Muscle layer of colon (tissue), 2 donors: Measurements from ENCODE around the gene ERP27.

ENCODE experiments used
- H3K27ac ChIP-seq: one replicate; pipeline ENCODE4 v1.7.0; 2013; ENCODE audit warnings: low read depth, mild to moderate bottlenecking, low read length, moderate library complexity
- H3K27me3 ChIP-seq, 2 donors: one replicate each; pipeline ENCODE4 v1.7.0; 2013; ENCODE audit warnings: low read length in 2 of 2, mild to moderate bottlenecking in 2 of 2; ENCODE audit not compliant: insufficient read depth in 2 of 2, control insufficient read depth in 1 of 2
- H3K36me3 ChIP-seq: one replicate; pipeline ENCODE4 v1.7.0; 2013; ENCODE audit warnings: mild to moderate bottlenecking, low read length; ENCODE audit not compliant: insufficient read depth
- H3K4me1 ChIP-seq: one replicate; pipeline ENCODE4 v1.7.0; 2013; ENCODE audit warnings: mild to moderate bottlenecking, low read length; ENCODE audit not compliant: insufficient read depth
- H3K4me3 ChIP-seq, 2 donors: one replicate each; pipeline ENCODE4 v1.7.0; 2013; ENCODE audit warnings: low read length in 2 of 2, low read depth in 1 of 2, mild to moderate bottlenecking in 1 of 2, moderate library complexity in 1 of 2
- H3K9ac ChIP-seq: one replicate; pipeline ENCODE4 v1.7.0; 2013; ENCODE audit warnings: low read length
- H3K9me3 ChIP-seq: one replicate; pipeline ENCODE4 v1.7.0; 2013; ENCODE audit warnings: mild to moderate bottlenecking, low read length
- donor health status: abdominal sarcoma.
- donor health status: Adenocarcinoma of cecum.

Gene ERP27

GRCh38 chr12:14931791-14932560 is 6.4 kb downstream of the ERP27 start:
- H3K27me3 ChIP-seq = no peaks in the 10 kb centered on the region
- H3K4me3 ChIP-seq = no peak overlapping the region
- no peak overlapping the region for H3K27ac ChIP-seq
- no peak overlapping the region for H3K9ac ChIP-seq
- no peaks in the 10 kb centered on the region for H3K36me3 ChIP-seq
- peaks cover 6% of the 10 kb centered on the region for H3K4me1 ChIP-seq
- H3K9me3 ChIP-seq = no peaks in the 10 kb centered on the region

GRCh38 chr12:14931359-14931758 is 7.0 kb downstream of the ERP27 start:
- no peak overlapping the region for H3K27ac ChIP-seq

GRCh38 chr12:14930299-14930698 is 8.0 kb downstream of the ERP27 start:
- peaks cover 6% of the 10 kb centered on the region for H3K4me1 ChIP-seq
- H3K9ac ChIP-seq = no peak overlapping the region
- H3K36me3 ChIP-seq = no peaks in the 10 kb centered on the region
- H3K4me3 ChIP-seq = no peak overlapping the region
- H3K9me3 ChIP-seq = no peaks in the 10 kb centered on the region
- no peaks in the 10 kb centered on the region for H3K27me3 ChIP-seq
- no peak overlapping the region for H3K27ac ChIP-seq

More at GRCh38 chr12:14931359-14931758, 7.0 kb downstream of the ERP27 start:
- Histone ChIP-seq H3K27me3 (no peaks in the 10 kb centered on the region), H3K4me1 (peaks cover 6% of the 10 kb centered on the region), H3K4me3 (no peak overlapping the region), H3K9me3 (no peaks in the 10 kb centered on the region), H3K36me3 (no peaks in the 10 kb centered on the region), H3K9ac (no peak overlapping the region)

- Histone ChIP-seq H3K36me3 (no peaks in the 10 kb centered on the region), H3K27ac (no peak overlapping the region), H3K9ac (no peak overlapping the region), H3K27me3 (no peaks in the 10 kb centered on the region), H3K4me1 (peaks cover 6% of the 10 kb centered on the region), H3K9me3 (no peaks in the 10 kb centered on the region), H3K4me3 (no peak overlapping the region)
These were observed 9.4 kb downstream of the ERP27 start for GRCh38 chr12:14928931-14929330.

- Histone ChIP-seq H3K4me1 (peaks cover 6% of the 10 kb centered on the region), H3K4me3 (no peak overlapping the region), H3K27ac (no peak overlapping the region), H3K9me3 (no peaks in the 10 kb centered on the region), H3K9ac (no peak overlapping the region), H3K27me3 (no peaks in the 10 kb centered on the region), H3K36me3 (no peaks in the 10 kb centered on the region)
These were observed 11.1 kb downstream of the ERP27 start for GRCh38 chr12:14927267-14927666.

- H3K9ac ChIP-seq = no peak overlapping the region
- no peak overlapping the region for H3K27ac ChIP-seq
- H3K27me3 ChIP-seq = no peaks in the 10 kb centered on the region
- H3K4me3 ChIP-seq = no peak overlapping the region
- H3K4me1 ChIP-seq = no peaks in the 10 kb centered on the region
- H3K36me3 ChIP-seq = no peaks in the 10 kb centered on the region
- no peaks in the 10 kb centered on the region for H3K9me3 ChIP-seq
These were observed 13.8 kb downstream of the ERP27 start for GRCh38 chr12:14924541-14924940.

- no peaks in the 10 kb centered on the region for H3K4me1 ChIP-seq
- H3K4me3 ChIP-seq = no peak overlapping the region
- H3K9me3 ChIP-seq = no peaks in the 10 kb centered on the region
- H3K36me3 ChIP-seq = no peaks in the 10 kb centered on the region
- H3K9ac ChIP-seq = no peak overlapping the region
- H3K27ac ChIP-seq = no peak overlapping the region
- H3K27me3 ChIP-seq = no peaks in the 10 kb centered on the region
These were observed 14.4 kb downstream of the ERP27 start for GRCh38 chr12:14923944-14924343.

GRCh38 chr12:14921218-14921617 is 17.1 kb downstream of the ERP27 start:
- H3K27ac ChIP-seq = no peak overlapping the region
- H3K9ac ChIP-seq = no peak overlapping the region
- no peaks in the 10 kb centered on the region for H3K36me3 ChIP-seq
- H3K27me3 ChIP-seq = no peaks in the 10 kb centered on the region
- H3K9me3 ChIP-seq = no peaks in the 10 kb centered on the region
- H3K4me1 ChIP-seq = no peaks in the 10 kb centered on the region
- no peak overlapping the region for H3K4me3 ChIP-seq

- Histone ChIP-seq H3K9ac (no peak overlapping the region), H3K27me3 (no peaks in the 10 kb centered on the region), H3K4me1 (no peaks in the 10 kb centered on the region), H3K36me3 (no peaks in the 10 kb centered on the region), H3K27ac (no peak overlapping the region), H3K9me3 (no peaks in the 10 kb centered on the region), H3K4me3 (no peak overlapping the region)
These were observed 17.7 kb downstream of the ERP27 start for GRCh38 chr12:14920475-14921126.

- H3K27me3 ChIP-seq = no peaks in the 10 kb centered on the region
- H3K36me3 ChIP-seq = no peaks in the 10 kb centered on the region
- no peaks in the 10 kb centered on the region for H3K9me3 ChIP-seq
- H3K9ac ChIP-seq = no peak overlapping the region
- no peak overlapping the region for H3K4me3 ChIP-seq
- H3K27ac ChIP-seq = no peak overlapping the region
- H3K4me1 ChIP-seq = no peaks in the 10 kb centered on the region
These were observed 18.9 kb downstream of the ERP27 start for GRCh38 chr12:14919455-14919854.

- no peak overlapping the region for H3K4me3 ChIP-seq
- no peak overlapping the region for H3K9ac ChIP-seq
- H3K27me3 ChIP-seq = no peaks in the 10 kb centered on the region
- H3K4me1 ChIP-seq = no peaks in the 10 kb centered on the region
- H3K27ac ChIP-seq = no peak overlapping the region
- H3K36me3 ChIP-seq = no peaks in the 10 kb centered on the region
- no peaks in the 10 kb centered on the region for H3K9me3 ChIP-seq
These were observed 22.6 kb downstream of the ERP27 start for GRCh38 chr12:14915736-14916135.

- no peaks in the 10 kb centered on the region for H3K36me3 ChIP-seq
- no peaks in the 10 kb centered on the region for H3K4me1 ChIP-seq
- H3K4me3 ChIP-seq = no peak overlapping the region
- no peaks in the 10 kb centered on the region for H3K9me3 ChIP-seq
- H3K27me3 ChIP-seq = no peaks in the 10 kb centered on the region
- no peak overlapping the region for H3K27ac ChIP-seq
- no peak overlapping the region for H3K9ac ChIP-seq
These were observed 25.0 kb downstream of the ERP27 start for GRCh38 chr12:14913381-14913781.
